Suppressor macrophage treated with lipopolysaccharide for 4 hours (primary cell): ENCODE data around the gene ZDHHC1.
A peak's percentile ranks its signal among the peaks of the same experiment; 100 is the strongest.

Source experiments
- DNase-seq: peaks from one replicate; pipeline ENCODE4 v3.0.0-alpha.2; 2020

Gene ZDHHC1

DNA sequence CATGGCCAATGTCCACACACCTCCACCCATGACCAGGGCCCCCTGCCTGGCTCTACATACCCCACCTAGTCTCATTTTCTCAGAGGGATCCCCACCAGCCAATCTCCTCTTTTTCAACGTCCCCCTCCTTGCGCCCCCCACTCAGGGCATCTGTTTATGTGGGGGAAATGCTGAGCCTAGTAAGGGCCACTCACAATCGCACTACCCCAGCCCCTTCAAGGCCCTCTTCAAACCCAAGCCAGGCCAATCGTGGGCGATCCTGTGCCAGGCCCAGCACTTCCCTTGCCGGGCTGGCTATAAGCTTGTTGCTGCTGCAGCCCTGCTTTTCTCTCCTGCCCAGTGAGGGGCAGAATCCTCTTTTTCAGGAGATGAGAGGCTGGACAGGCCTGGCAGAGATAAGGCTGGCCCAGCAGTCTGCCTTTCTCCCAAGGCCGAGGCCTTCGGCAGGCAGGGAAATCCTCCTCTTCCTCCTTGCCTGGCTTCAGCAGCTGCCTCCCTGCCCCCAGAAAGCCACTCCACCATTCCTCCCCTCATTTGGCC is 30.8 kb upstream of the ZDHHC1 start:
- DNase-seq = no peak

- no peak for DNase-seq
Observed at GRCh38 chr16:67445913-67446907, 29.9 kb upstream of the ZDHHC1 start.

DNA sequence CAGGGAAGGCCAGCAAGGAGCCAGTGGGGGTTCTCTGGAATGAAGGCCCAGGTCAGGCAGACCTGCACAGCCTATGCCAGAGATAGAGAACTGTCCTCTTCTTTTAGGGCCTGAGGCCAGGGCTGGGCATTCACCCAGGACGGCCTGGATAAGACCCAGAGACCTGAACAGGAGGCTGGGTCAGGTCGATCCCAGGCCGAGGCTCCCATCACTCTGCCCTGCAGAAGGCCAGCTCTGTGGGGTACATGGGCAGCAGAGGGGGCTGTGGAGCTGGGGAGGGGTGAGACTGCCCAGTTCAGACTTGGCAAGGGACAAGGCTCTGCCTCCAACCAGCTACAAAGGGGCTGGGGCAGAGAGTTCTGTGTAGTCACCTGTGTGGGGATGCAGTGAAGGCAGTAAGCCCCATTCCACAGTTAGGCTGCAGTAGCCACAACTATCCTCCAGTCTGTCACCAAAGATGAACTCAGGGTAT is 29.2 kb upstream of the ZDHHC1 start:
- DNase-seq = no peak

DNA sequence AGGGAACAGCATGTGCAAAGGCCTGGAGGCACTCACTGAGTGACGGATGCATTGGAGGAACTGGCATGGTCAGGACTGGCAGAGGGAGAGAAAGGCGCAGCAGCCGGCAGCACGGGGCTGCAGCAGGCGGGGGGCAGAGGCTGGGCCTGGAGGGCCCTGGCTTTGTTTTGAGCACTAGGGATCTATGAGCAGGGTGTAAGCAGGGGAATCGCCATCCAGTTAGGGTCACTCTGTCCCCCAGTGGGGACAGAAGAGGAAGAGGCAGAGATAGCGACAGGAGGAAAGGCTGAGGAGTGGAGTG is 28.8 kb upstream of the ZDHHC1 start:
- DNase-seq = no peak

DNA sequence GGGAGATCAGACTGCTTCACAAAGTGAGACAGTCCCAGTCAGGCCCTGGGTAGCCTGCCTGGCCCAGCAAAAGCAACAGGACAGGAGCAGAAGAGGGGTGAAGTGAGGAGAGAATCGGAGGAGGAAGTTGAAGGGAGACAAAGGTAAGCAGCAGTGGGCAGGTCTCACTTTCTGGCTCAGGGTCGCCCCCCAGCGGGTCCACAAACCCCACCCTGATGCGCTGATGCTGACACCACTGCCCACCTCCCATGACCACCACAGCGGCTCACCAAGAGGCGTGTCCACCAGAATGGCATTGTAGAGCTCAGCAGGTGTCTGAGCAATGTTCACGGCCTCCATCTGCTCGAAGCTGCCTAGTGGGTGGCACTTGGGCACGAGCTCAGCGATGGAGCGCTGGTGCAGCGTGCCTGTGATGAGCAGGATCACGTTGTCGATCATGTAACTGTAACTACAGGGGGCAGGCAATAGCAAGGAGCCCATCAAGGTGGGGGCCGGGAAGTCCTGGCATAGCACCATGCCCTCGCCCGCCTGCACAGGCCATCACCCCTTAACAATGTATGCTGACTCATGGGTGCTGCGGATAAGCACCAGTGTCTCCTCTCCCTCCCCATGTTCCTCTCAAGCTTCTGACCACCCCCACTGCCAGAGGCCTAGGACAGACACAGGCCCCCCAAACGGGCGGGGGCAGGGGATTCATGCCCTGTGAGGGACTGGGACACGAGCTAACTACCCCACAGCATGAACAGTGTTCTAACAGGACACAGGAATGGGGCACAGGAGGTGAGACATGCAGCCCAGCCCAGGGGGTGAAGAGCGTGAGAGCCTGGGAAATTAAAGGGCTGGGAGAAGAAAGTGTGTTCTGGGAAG is 28.2 kb upstream of the ZDHHC1 start:
- no peak for DNase-seq

DNA sequence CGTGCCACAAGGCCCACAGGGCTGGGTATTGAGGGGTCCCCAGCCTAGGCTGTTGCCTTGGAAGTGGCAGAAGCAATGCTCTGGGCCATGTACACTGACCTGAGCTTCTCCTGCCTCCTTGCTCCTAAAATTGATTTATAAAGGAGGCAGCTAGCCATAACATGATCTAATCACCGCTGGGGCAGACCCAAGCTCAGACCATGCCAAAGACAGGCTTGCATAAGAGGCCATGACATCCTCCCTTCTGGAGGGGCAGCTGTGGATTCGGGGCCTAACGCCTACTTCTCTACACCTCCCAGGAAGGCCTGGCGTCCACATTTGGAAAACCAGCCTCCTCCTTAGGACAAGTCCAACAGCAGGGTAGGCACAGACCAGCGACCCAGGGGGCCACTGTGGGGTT is 27.0 kb upstream of the ZDHHC1 start:
- no peak for DNase-seq

- DNase-seq = no peak
Observed at GRCh38 chr16:67442581-67443255, 26.4 kb upstream of the ZDHHC1 start.

DNA sequence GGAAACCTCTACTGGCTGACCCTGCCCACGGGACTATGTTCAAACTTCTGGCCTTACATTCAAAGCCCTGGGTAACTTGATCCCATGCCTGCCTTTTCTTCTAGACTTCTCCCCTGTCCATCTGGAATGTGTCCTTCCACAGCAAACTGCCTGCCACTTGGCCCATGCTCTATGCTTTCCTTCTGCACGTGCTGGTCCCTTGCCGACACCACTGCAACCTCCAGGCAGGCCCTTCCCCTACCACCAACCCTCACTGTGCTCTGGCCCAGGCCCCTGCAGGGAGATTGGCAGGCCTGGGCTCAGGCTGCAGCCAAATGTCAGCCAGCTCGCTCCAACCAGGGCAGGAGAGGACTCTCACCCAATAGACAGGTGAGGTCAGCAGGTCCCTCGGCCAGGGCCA is 25.6 kb upstream of the ZDHHC1 start:
- no peak for DNase-seq

DNA sequence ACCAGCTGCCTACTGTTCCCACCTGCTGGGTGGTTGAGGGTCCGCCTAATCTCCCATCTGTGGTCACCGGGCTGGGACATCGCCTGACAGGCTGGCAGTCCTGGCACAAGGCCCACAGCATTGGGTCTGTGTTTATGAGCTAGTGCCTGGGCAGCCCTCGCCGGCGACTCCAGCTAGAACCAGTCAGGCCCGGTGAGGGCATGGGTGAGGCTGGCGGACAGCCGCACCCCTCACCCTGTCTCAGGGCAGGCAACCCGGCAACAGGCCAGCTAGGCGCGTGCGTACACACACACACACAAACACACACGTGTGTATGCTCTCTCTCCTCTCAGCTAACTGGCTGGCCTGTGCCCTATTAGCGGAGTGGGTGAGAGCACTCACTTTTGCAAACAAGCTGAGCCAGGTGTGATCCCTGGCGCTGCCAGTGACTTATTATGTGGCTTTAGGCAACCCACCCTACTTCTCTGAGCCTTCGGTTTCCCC is 25.0 kb upstream of the ZDHHC1 start:
- DNase-seq = no peak

- no peak for DNase-seq
Observed at GRCh38 chr16:67438824-67439393, 22.6 kb upstream of the ZDHHC1 start.

DNA sequence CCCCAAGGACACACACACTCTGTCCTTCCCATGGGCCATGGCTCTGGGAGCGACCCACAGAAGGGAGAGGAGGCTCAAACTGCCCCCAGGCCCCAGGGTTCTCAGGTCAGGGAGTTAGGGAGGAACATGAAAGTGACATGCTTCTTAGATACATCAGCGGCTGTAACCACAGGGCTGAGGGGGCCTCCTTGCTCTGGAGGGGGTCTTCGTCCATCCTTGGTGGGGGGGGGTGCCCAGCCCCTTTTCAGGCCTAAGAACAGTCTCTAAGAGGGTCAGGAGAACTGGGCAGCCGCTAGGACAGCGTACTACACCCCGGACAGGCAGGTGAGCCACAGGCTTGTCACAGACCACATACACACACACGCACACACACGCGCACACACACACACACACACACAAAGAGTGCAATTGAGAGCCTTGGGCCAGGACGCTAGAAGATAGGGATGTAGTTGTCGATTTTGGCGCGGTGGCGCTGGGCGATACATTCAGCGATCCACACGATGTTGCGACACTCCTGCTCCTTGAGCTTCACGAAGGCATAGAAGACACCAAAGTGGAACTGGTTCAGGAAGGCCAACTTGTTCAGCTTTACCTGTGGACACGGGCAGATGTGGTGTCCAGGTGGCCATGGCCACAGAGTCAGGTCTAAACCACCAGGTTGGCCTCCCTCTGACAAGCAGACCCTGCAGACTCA is 22.0 kb upstream of the ZDHHC1 start:
- DNase-seq = no peak

GRCh38 chr16:67437513-67437912 is 21.2 kb upstream of the ZDHHC1 start:
- no peak for DNase-seq

DNA sequence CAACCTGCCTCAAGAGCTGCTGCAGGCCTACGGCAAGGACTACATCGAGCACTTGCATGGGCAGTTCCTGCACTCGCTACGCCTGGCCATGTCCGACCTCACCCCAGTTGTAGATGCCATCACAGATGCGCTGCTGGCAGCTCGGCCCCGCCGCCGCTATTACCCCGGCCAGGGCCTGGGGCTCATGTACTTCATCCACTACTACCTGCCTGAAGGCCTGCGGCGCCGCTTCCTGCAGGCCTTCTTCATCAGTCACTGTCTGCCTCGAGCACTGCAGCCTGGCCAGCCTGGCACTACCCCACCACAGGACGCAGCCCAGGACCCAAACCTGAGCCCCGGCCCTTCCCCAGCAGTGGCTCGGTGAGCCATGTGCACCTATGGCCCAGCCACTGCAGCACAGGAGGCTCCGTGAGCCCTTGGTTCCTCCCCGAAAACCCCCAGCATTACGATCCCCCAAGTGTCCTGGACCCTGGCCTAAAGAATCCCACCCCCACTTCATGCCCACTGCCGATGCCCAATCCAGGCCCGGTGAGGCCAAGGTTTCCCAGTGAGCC is 20.4 kb upstream of the ZDHHC1 start:
- DNase-seq = no peak

- no peak for DNase-seq
Observed at GRCh38 chr16:67435758-67436164, 19.5 kb upstream of the ZDHHC1 start.

- DNase-seq = no peak
Observed at GRCh38 chr16:67433131-67433719, 16.9 kb upstream of the ZDHHC1 start.

GRCh38 chr16:67432506-67432890 is 16.2 kb upstream of the ZDHHC1 start:
- DNase-seq = no peak

GRCh38 chr16:67431775-67432505 is 15.7 kb upstream of the ZDHHC1 start:
- DNase-seq = no peak

GRCh38 chr16:67430977-67431774 is 14.9 kb upstream of the ZDHHC1 start, which contains the start of gene HSD11B2:
TSS of gene HSD11B2 (plus strand) at chr16:67431121. CDS start at chr16:67431249, 128 bp downstream.
- DNase-seq = peak; percentile 60

GRCh38 chr16:67430504-67430976 is 14.3 kb upstream of the ZDHHC1 start:
- peak; percentile 16 for DNase-seq
